Neural cell (in vitro differentiated cells): Measurements from ENCODE around the gene PRRC2B. TPM values are rescaled to one million over a fixed set of nuclear protein-coding genes. Genes with fewer than 3 reads are reported as not detected.
A peak's percentile ranks its signal among the peaks of the same experiment; 100 is the strongest.

Experiments used
- H2AFZ ChIP-seq: fragments of 200-600, 300-800 bp; sonication (generic), shearing (Covaris generic); 2 replicates; pipeline ENCODE4 v1.6.0; 2014; ENCODE audit warnings: low read depth, mild to moderate bottlenecking, antibody characterized with exemption, low read length, moderate library complexity
- H3F3A ChIP-seq: fragments of 200-600 bp; shearing (Covaris generic); 2 replicates; pipeline ENCODE4 v1.6.1; 2016; ENCODE audit warnings: mild to moderate bottlenecking, moderate library complexity, mixed read lengths, antibody characterized with exemption, low read length; ENCODE audit not compliant: insufficient read depth, poor library complexity, severe bottlenecking
- H3K27ac ChIP-seq: fragments of 200-600, 300-800 bp; sonication (generic), shearing (Covaris generic); 2 replicates; pipeline ENCODE4 v1.5.1; 2014; ENCODE audit warnings: mild to moderate bottlenecking, low read length, moderate library complexity
- H3K27me3 ChIP-seq: fragments of 300-800, 200-600 bp; sonication (generic), shearing (Covaris generic); 2 replicates; pipeline ENCODE4 v1.6.0; 2014; ENCODE audit warnings: mild to moderate bottlenecking, low read depth, low read length, moderate library complexity; ENCODE audit not compliant: insufficient read depth
- H3K36me3 ChIP-seq: fragments of 300-800, 200-600 bp; sonication (generic), shearing (Covaris generic); 2 replicates; pipeline ENCODE4 v1.5.1; 2014; ENCODE audit warnings: mild to moderate bottlenecking, antibody characterized with exemption, low read length, moderate library complexity; ENCODE audit not compliant: insufficient read depth
- H3K4me2 ChIP-seq: fragments of 300-800, 200-600 bp; sonication (generic), shearing (Covaris generic); 2 replicates; pipeline ENCODE4 v1.6.0; 2014; ENCODE audit warnings: mild to moderate bottlenecking, low read length
- H3K4me3 ChIP-seq: fragments of 300-800, 200-600 bp; sonication (generic), shearing (Covaris generic); 2 replicates; pipeline ENCODE4 v1.5.1; 2014; ENCODE audit warnings: mild to moderate bottlenecking, low read length, moderate library complexity
- H3K79me2 ChIP-seq: fragments of 200-600 bp; shearing (Covaris generic); replicated peaks from 2 replicates; pipeline ENCODE4 v1.6.0; 2014; ENCODE audit warnings: mild to moderate bottlenecking, low read length, moderate library complexity; ENCODE audit not compliant: insufficient read depth
- H3K9ac ChIP-seq: fragments of 300-800, 200-600 bp; sonication (generic), shearing (Covaris generic); 2 replicates; pipeline ENCODE4 v1.6.1; 2016; ENCODE audit warnings: mild to moderate bottlenecking, low read length, mixed read lengths
- H3K9me2 ChIP-seq: fragments of 200-600 bp; shearing (Covaris generic); 2 replicates; pipeline ENCODE4 v1.6.1; 2016; ENCODE audit warnings: mild to moderate bottlenecking, low read length, mixed read lengths; ENCODE audit not compliant: insufficient read depth
- H3K9me3 ChIP-seq: fragments of 200-600, 300-800 bp; sonication (generic), shearing (Covaris generic); 2 replicates; pipeline ENCODE4 v1.6.1; 2016; ENCODE audit warnings: mild to moderate bottlenecking, mixed run types, low read length, moderate library complexity, mixed read lengths
- H4K20me1 ChIP-seq: fragments of 200-600 bp; shearing (Covaris generic); 2 replicates; pipeline ENCODE4 v1.6.1; 2016; ENCODE audit warnings: mild to moderate bottlenecking, mixed run types; ENCODE audit not compliant: insufficient read depth
- EP300 ChIP-seq: fragments of 450-650 bp; conservative IDR thresholded peaks from 2 replicates; pipeline ENCODE4 v1.6.1; 2014; ENCODE audit warnings: antibody characterized with exemption, mild to moderate bottlenecking, moderate library complexity; ENCODE audit not compliant: poor library complexity, severe bottlenecking
- EZH2 ChIP-seq: fragments of 200-600, 300-800 bp; shearing (Covaris generic), sonication (generic); IDR thresholded peaks from 2 replicates; pipeline ENCODE4 v1.6.1; 2014; ENCODE audit warnings: antibody characterized with exemption, low read length, borderline replicate concordance, mild to moderate bottlenecking; ENCODE audit not compliant: insufficient read depth, poor library complexity, severe bottlenecking
- MXI1 ChIP-seq: fragments of 450-650 bp; conservative IDR thresholded peaks from 2 replicates; pipeline ENCODE4 v1.6.1; 2014; ENCODE audit warnings: antibody characterized with exemption, mild to moderate bottlenecking; ENCODE audit not compliant: poor library complexity, severe bottlenecking
- POLR2AphosphoS5 ChIP-seq: IDR thresholded peaks from 2 replicates; pipeline ENCODE4 v1.6.1; 2012
- RAD21 ChIP-seq: fragments of 450-650 bp; conservative IDR thresholded peaks from 2 replicates; pipeline ENCODE4 v1.6.1; 2014; ENCODE audit warnings: antibody characterized with exemption, mild to moderate bottlenecking, moderate library complexity
- SMC3 ChIP-seq: fragments of 450-650 bp; conservative IDR thresholded peaks from 2 replicates; pipeline ENCODE4 v1.6.1; 2014; ENCODE audit warnings: antibody characterized with exemption, mild to moderate bottlenecking, moderate library complexity; ENCODE audit not compliant: poor library complexity
- TAF1 ChIP-seq: IDR thresholded peaks from 2 replicates; pipeline ENCODE4 v1.6.1; 2012; ENCODE audit warnings: low read depth
- polyA plus RNA-seq: library from polyadenylated mRNA; depleted of rRNA; stranded (reverse); fragments of >200 nt; gene quantifications from 2 replicates; pipeline ENCODE4 v1.2.3, GENCODE V29; 2014
- TF ChIP-seq, protein P1 (sequence below): fragments of 450-650 bp; IDR thresholded peaks from 2 replicates; pipeline ENCODE4 v1.5.1; 2014; ENCODE audit warnings: antibody characterized with exemption, mild to moderate bottlenecking, moderate library complexity; ENCODE audit not compliant: poor library complexity, severe bottlenecking
- TF ChIP-seq, protein P2 (sequence below): IDR thresholded peaks from 2 replicates; pipeline ENCODE4 v1.6.1; 2012; ENCODE audit warnings: borderline replicate concordance

PRRC2B gene
- polyA plus RNA-seq, 1 donor from 2014 or later: 89.5 TPM

DNA sequence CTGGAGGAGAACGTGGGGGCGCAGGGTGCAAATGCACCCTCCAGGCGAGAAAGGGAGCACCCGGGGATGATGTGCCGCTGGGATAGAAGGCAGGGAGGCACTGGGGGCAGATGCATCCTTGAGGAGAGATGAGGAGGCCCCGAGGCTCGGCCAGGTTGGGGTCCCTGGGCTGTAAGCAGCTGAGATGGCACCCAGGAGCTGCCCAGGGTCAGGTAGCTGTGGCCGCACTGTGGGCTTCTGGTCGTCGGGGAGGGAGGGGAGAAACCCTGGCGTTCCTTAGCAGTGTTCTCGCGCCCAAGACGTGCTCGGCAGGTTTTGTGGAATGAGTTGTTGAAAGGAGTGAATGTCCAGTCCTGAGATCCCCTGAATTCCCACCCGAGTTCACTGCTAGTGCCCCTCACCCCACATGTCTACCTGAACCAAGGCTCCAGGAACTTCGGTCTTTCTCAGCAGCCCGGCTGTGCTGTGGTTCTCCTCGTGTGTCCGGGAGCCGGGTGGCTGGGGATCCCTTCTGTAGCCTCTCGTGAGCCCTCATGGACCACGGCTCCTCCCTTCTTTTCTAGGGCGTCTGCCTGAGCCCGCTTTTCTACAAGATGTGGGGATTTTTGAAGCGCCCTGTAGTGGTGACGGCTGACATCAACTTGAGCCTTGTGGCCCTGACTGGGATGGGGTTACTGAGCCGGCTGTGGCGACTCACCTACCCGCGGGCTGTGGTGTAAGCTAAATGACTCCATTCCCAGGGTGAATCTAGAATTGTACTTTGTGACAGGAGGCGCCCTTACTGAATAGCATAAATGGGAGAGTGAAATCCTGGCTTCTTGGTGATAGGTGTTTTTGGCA lies 110.0 kb downstream of the PRRC2B start:
- no peak overlapping the region for H2AFZ ChIP-seq
- H3F3A ChIP-seq: no peaks in the 10 kb centered on the region
- no peaks in the 10 kb centered on the region for H3K9me3 ChIP-seq
- H3K9me2 ChIP-seq: no peaks in the 10 kb centered on the region
- peaks cover 13% of the 10 kb centered on the region for H3K79me2 ChIP-seq
- H3K36me3 ChIP-seq: no peaks in the 10 kb centered on the region
- H3K27me3 ChIP-seq: no peaks in the 10 kb centered on the region
- peak overlapping the region; percentile 90 for H3K4me3 ChIP-seq
- peak overlapping the region; percentile 84 for H3K9ac ChIP-seq
- H4K20me1 ChIP-seq: no peaks in the 10 kb centered on the region
- peak overlapping the region; percentile 67 for H3K4me2 ChIP-seq
- TF ChIP-seq, protein P1, sequence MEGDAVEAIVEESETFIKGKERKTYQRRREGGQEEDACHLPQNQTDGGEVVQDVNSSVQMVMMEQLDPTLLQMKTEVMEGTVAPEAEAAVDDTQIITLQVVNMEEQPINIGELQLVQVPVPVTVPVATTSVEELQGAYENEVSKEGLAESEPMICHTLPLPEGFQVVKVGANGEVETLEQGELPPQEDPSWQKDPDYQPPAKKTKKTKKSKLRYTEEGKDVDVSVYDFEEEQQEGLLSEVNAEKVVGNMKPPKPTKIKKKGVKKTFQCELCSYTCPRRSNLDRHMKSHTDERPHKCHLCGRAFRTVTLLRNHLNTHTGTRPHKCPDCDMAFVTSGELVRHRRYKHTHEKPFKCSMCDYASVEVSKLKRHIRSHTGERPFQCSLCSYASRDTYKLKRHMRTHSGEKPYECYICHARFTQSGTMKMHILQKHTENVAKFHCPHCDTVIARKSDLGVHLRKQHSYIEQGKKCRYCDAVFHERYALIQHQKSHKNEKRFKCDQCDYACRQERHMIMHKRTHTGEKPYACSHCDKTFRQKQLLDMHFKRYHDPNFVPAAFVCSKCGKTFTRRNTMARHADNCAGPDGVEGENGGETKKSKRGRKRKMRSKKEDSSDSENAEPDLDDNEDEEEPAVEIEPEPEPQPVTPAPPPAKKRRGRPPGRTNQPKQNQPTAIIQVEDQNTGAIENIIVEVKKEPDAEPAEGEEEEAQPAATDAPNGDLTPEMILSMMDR: no peak
- TF ChIP-seq EZH2 (no peak), RAD21 (no peak), MXI1 (no peak), TAF1 (no peak), EP300 (no peak), POLR2AphosphoS5 (no peak), SMC3 (no peak)
- TF ChIP-seq, protein P2, sequence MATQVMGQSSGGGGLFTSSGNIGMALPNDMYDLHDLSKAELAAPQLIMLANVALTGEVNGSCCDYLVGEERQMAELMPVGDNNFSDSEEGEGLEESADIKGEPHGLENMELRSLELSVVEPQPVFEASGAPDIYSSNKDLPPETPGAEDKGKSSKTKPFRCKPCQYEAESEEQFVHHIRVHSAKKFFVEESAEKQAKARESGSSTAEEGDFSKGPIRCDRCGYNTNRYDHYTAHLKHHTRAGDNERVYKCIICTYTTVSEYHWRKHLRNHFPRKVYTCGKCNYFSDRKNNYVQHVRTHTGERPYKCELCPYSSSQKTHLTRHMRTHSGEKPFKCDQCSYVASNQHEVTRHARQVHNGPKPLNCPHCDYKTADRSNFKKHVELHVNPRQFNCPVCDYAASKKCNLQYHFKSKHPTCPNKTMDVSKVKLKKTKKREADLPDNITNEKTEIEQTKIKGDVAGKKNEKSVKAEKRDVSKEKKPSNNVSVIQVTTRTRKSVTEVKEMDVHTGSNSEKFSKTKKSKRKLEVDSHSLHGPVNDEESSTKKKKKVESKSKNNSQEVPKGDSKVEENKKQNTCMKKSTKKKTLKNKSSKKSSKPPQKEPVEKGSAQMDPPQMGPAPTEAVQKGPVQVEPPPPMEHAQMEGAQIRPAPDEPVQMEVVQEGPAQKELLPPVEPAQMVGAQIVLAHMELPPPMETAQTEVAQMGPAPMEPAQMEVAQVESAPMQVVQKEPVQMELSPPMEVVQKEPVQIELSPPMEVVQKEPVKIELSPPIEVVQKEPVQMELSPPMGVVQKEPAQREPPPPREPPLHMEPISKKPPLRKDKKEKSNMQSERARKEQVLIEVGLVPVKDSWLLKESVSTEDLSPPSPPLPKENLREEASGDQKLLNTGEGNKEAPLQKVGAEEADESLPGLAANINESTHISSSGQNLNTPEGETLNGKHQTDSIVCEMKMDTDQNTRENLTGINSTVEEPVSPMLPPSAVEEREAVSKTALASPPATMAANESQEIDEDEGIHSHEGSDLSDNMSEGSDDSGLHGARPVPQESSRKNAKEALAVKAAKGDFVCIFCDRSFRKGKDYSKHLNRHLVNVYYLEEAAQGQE: no peak
- H3K27ac ChIP-seq: peak overlapping the region; percentile 57

DNA sequence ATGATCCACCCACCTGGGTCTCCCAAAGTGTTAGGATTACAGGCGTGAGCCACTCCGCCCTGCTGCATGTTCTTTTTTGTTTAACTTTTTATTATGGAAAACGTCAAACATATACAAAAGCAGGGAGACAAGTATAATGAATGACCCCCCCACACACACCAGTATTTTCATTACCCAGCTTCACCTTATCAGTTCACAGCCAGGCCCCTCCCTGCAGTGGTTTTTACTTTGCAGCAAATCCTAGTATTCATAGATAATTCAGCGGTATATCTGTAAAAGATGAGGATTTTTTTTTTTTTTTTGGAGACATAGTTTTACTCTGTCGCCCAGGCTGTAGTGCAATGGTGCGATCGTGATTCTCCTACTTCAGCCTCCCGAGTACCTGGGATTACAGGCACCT lies 111.1 kb downstream of the PRRC2B start:
- Histone ChIP-seq H3K4me3 (no peak overlapping the region), H3F3A (no peaks in the 10 kb centered on the region), H3K4me2 (no peak overlapping the region), H4K20me1 (no peaks in the 10 kb centered on the region), H2AFZ (no peak overlapping the region), H3K27me3 (no peaks in the 10 kb centered on the region), H3K36me3 (no peaks in the 10 kb centered on the region), H3K79me2 (peaks cover 13% of the 10 kb centered on the region), H3K9me2 (no peaks in the 10 kb centered on the region), H3K27ac (no peak overlapping the region), H3K9me3 (no peaks in the 10 kb centered on the region), H3K9ac (no peak overlapping the region)
- TF ChIP-seq MXI1: no peak
- TF ChIP-seq, protein P2: no peak
